Lower leg skin (tissue), 3 donors: ENCODE measurements around the gene CCDC71.

Experiments
- POLR2A ChIP-seq, 2 donors: fragments of 450-650 bp; IDR thresholded peaks; one replicate each; pipeline ENCODE4 v1.6.1; 2016 to 2017; ENCODE audit warnings: antibody characterized with exemption in 2 of 2, mild to moderate bottlenecking in 1 of 2, moderate library complexity in 1 of 2
- TF ChIP-seq, protein P1 (sequence below), 3 donors: fragments of 450-650 bp; IDR thresholded peaks; one replicate each; pipeline ENCODE4 v1.5.1; 2016; ENCODE audit warnings: antibody characterized with exemption in 3 of 3, mild to moderate bottlenecking in 3 of 3, moderate library complexity in 2 of 3

DNA sequence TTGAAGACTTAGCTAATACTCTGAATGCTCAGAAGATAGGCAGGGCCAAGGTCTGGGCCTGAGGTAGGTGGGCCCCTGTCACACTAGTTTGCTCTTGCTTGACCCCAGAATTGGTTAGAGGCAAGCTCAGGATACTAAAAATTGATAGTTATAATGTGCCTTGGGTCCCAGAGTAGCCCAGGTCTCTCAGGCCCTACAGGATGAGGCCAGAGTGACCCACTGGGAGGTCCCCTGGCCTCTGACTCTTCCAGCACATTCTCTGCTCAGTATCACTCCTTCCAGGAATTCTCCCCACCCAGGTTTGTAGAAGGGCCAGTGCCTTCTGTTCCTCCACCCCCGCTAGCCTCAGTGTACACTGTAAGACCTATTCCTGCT is 4.6 kb upstream of the CCDC71 start:
- TF ChIP-seq, protein P1, sequence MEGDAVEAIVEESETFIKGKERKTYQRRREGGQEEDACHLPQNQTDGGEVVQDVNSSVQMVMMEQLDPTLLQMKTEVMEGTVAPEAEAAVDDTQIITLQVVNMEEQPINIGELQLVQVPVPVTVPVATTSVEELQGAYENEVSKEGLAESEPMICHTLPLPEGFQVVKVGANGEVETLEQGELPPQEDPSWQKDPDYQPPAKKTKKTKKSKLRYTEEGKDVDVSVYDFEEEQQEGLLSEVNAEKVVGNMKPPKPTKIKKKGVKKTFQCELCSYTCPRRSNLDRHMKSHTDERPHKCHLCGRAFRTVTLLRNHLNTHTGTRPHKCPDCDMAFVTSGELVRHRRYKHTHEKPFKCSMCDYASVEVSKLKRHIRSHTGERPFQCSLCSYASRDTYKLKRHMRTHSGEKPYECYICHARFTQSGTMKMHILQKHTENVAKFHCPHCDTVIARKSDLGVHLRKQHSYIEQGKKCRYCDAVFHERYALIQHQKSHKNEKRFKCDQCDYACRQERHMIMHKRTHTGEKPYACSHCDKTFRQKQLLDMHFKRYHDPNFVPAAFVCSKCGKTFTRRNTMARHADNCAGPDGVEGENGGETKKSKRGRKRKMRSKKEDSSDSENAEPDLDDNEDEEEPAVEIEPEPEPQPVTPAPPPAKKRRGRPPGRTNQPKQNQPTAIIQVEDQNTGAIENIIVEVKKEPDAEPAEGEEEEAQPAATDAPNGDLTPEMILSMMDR (IDR thresholded peaks at IDR 0.05): no peak
- no peak for TF ChIP-seq POLR2A (IDR thresholded peaks at IDR 0.05)
